HUES6 (cell line): ENCODE measurements around the gene SEMA4D.

Source experiments
- H3K27ac ChIP-seq: 2 replicates; pipeline ENCODE4 v1.7.0; 2013; ENCODE audit warnings: low read depth, mild to moderate bottlenecking, low read length, inconsistent platforms
- H3K27me3 ChIP-seq: 2 replicates; pipeline ENCODE4 v1.6.1; 2013; ENCODE audit warnings: low read length; ENCODE audit not compliant: control insufficient read depth, insufficient read depth
- H3K36me3 ChIP-seq: 2 replicates; pipeline ENCODE4 v1.6.1; 2013; ENCODE audit warnings: low read length; ENCODE audit not compliant: control insufficient read depth, insufficient read depth
- H3K4me1 ChIP-seq: 2 replicates; pipeline ENCODE4 v1.6.1; 2013; ENCODE audit warnings: low read length; ENCODE audit not compliant: control insufficient read depth, insufficient read depth
- H3K4me3 ChIP-seq: 2 replicates; pipeline ENCODE4 v1.5.1; 2013; ENCODE audit warnings: low read depth, low read length
- H3K9ac ChIP-seq: one replicate; pipeline ENCODE4 v1.6.1; 2013; ENCODE audit warnings: mild to moderate bottlenecking, low read length
- H3K9me3 ChIP-seq: 2 replicates; pipeline ENCODE4 v1.6.1; 2013; ENCODE audit warnings: low read depth, low read length; ENCODE audit not compliant: control insufficient read depth, insufficient read depth

The SEMA4D gene

GRCh38 chr9:89448821-89449220 lies 49.1 kb downstream of the SEMA4D start:
- H3K4me3 ChIP-seq, result no peak overlapping the region
- no peak overlapping the region for H3K9ac ChIP-seq
- H3K9me3 ChIP-seq, result no peaks in the 10 kb centered on the region
- H3K27ac ChIP-seq, result no peak overlapping the region
- no peaks in the 10 kb centered on the region for H3K27me3 ChIP-seq
- no peaks in the 10 kb centered on the region for H3K4me1 ChIP-seq
- peaks cover 12% of the 10 kb centered on the region; the same call in 1 of the 2 replicates for H3K36me3 ChIP-seq

GRCh38 chr9:89448381-89448780 lies 49.5 kb downstream of the SEMA4D start:
- H3K9me3 ChIP-seq, result no peaks in the 10 kb centered on the region
- no peaks in the 10 kb centered on the region for H3K4me1 ChIP-seq
- H3K27me3 ChIP-seq, result no peaks in the 10 kb centered on the region
- peaks cover 9% of the 10 kb centered on the region; the same call in 1 of the 2 replicates for H3K36me3 ChIP-seq
- H3K4me3 ChIP-seq, result no peak overlapping the region
- H3K27ac ChIP-seq, result no peak overlapping the region
- no peak overlapping the region for H3K9ac ChIP-seq

GRCh38 chr9:89447416-89447815 lies 50.5 kb downstream of the SEMA4D start:
- Histone ChIP-seq H3K4me1 (peaks cover 8% of the 10 kb centered on the region; the same call in 1 of the 2 replicates), H3K4me3 (no peak overlapping the region), H3K9me3 (no peaks in the 10 kb centered on the region), H3K27ac (no peak overlapping the region), H3K27me3 (no peaks in the 10 kb centered on the region), H3K36me3 (peaks cover 8% of the 10 kb centered on the region; the same call in 1 of the 2 replicates), H3K9ac (no peak overlapping the region)

- no peak overlapping the region for H3K27ac ChIP-seq
- no peak overlapping the region for H3K4me3 ChIP-seq
- H3K27me3 ChIP-seq, result no peaks in the 10 kb centered on the region
- H3K4me1 ChIP-seq, result peaks cover 10% of the 10 kb centered on the region; the same call in 1 of the 2 replicates
- H3K9me3 ChIP-seq, result no peaks in the 10 kb centered on the region
- H3K9ac ChIP-seq, result no peak overlapping the region
- peaks cover 8% of the 10 kb centered on the region; the same call in 1 of the 2 replicates for H3K36me3 ChIP-seq
These were observed 51.0 kb downstream of the SEMA4D start for GRCh38 chr9:89446961-89447310.

GRCh38 chr9:89446261-89446960 lies 51.5 kb downstream of the SEMA4D start:
- Histone ChIP-seq H3K36me3 (peaks cover 8% of the 10 kb centered on the region; the same call in 1 of the 2 replicates), H3K9ac (no peak overlapping the region), H3K9me3 (no peaks in the 10 kb centered on the region), H3K4me3 (no peak overlapping the region), H3K27me3 (no peaks in the 10 kb centered on the region), H3K27ac (no peak overlapping the region), H3K4me1 (peaks cover 16% of the 10 kb centered on the region; the same call in 1 of the 2 replicates)

GRCh38 chr9:89445801-89446251 lies 52.1 kb downstream of the SEMA4D start:
- H3K4me1 ChIP-seq, result peaks cover 17% of the 10 kb centered on the region; the same call in 1 of the 2 replicates
- peaks cover 8% of the 10 kb centered on the region; the same call in 1 of the 2 replicates for H3K36me3 ChIP-seq
- no peaks in the 10 kb centered on the region for H3K27me3 ChIP-seq
- no peak overlapping the region for H3K27ac ChIP-seq
- H3K4me3 ChIP-seq, result no peak overlapping the region
- H3K9ac ChIP-seq, result no peak overlapping the region
- no peaks in the 10 kb centered on the region for H3K9me3 ChIP-seq

- Histone ChIP-seq H3K4me1 (peaks cover 17% of the 10 kb centered on the region; the same call in 1 of the 2 replicates), H3K9me3 (no peaks in the 10 kb centered on the region), H3K27me3 (no peaks in the 10 kb centered on the region), H3K4me3 (no peak overlapping the region), H3K27ac (no peak overlapping the region), H3K9ac (no peak overlapping the region), H3K36me3 (peaks cover 8% of the 10 kb centered on the region; the same call in 1 of the 2 replicates)
These were observed 52.8 kb downstream of the SEMA4D start for GRCh38 chr9:89444925-89445765.

GRCh38 chr9:89444274-89444673 lies 53.6 kb downstream of the SEMA4D start:
- H3K27me3 ChIP-seq, result no peaks in the 10 kb centered on the region
- peaks cover 5% of the 10 kb centered on the region; the same call in 1 of the 2 replicates for H3K36me3 ChIP-seq
- H3K4me3 ChIP-seq, result no peak overlapping the region
- no peak overlapping the region for H3K27ac ChIP-seq
- H3K9ac ChIP-seq, result no peak overlapping the region
- no peaks in the 10 kb centered on the region for H3K9me3 ChIP-seq
- H3K4me1 ChIP-seq, result peaks cover 17% of the 10 kb centered on the region; the same call in 1 of the 2 replicates

- H3K4me1 ChIP-seq, result peaks cover 17% of the 10 kb centered on the region; the same call in 1 of the 2 replicates
- peaks cover 5% of the 10 kb centered on the region; the same call in 1 of the 2 replicates for H3K36me3 ChIP-seq
- no peak overlapping the region for H3K27ac ChIP-seq
- no peaks in the 10 kb centered on the region for H3K9me3 ChIP-seq
- no peaks in the 10 kb centered on the region for H3K27me3 ChIP-seq
- no peak overlapping the region for H3K4me3 ChIP-seq
- no peak overlapping the region for H3K9ac ChIP-seq
These were observed 54.7 kb downstream of the SEMA4D start for GRCh38 chr9:89442981-89443814.

GRCh38 chr9:89442501-89442978 lies 55.4 kb downstream of the SEMA4D start:
- Histone ChIP-seq H3K4me1 (peaks cover 21% of the 10 kb centered on the region), H3K9me3 (no peaks in the 10 kb centered on the region), H3K27ac (no peak overlapping the region), H3K36me3 (peaks cover 5% of the 10 kb centered on the region; the same call in 1 of the 2 replicates), H3K4me3 (no peak overlapping the region), H3K27me3 (no peaks in the 10 kb centered on the region), H3K9ac (no peak overlapping the region)
